Activated naive CD8-positive, alpha-beta T cell (primary cell): ENCODE results near the gene PLEKHG4.
A peak's percentile ranks its signal among the peaks of the same experiment; 100 is the strongest.

ENCODE experiments used
- H3K27ac Mint-ChIP-seq: one replicate; pipeline ENCODE4 v1.8.0; 2021; ENCODE audit warnings: mixed read lengths
- H3K27me3 Mint-ChIP-seq: one replicate; pipeline ENCODE4 v1.8.0; 2021; ENCODE audit warnings: mixed read lengths
- H3K36me3 Mint-ChIP-seq: one replicate; pipeline ENCODE4 v1.8.0; 2021; ENCODE audit warnings: mixed read lengths
- H3K4me1 Mint-ChIP-seq: one replicate; pipeline ENCODE4 v1.8.0; 2021; ENCODE audit warnings: low read depth, mixed read lengths
- H3K4me3 Mint-ChIP-seq: one replicate; pipeline ENCODE4 v1.8.0; 2021; ENCODE audit warnings: mild to moderate bottlenecking, mixed read lengths
- H3K9me3 Mint-ChIP-seq: one replicate; pipeline ENCODE4 v1.8.0; 2021; ENCODE audit warnings: low read depth, mixed read lengths

The PLEKHG4 gene

GRCh38 chr16:67240506-67240905 is 38.8 kb upstream of the PLEKHG4 start:
- Mint-ChIP-seq H3K9me3 (no peaks in the 10 kb centered on the region), H3K4me1 (peaks cover 28% of the 10 kb centered on the region), H3K27me3 (no peaks in the 10 kb centered on the region), H3K27ac (no peak overlapping the region), H3K36me3 (no peaks in the 10 kb centered on the region), H3K4me3 (no peak overlapping the region)

GRCh38 chr16:67241008-67241900 is 38.1 kb upstream of the PLEKHG4 start:
- peaks cover 27% of the 10 kb centered on the region for H3K4me1 Mint-ChIP-seq
- peak overlapping the region; percentile 85 for H3K27ac Mint-ChIP-seq
- no peak overlapping the region for H3K4me3 Mint-ChIP-seq
- H3K36me3 Mint-ChIP-seq, result no peaks in the 10 kb centered on the region
- no peaks in the 10 kb centered on the region for H3K9me3 Mint-ChIP-seq
- no peaks in the 10 kb centered on the region for H3K27me3 Mint-ChIP-seq

- peaks cover 25% of the 10 kb centered on the region for H3K4me1 Mint-ChIP-seq
- no peak overlapping the region for H3K4me3 Mint-ChIP-seq
- no peaks in the 10 kb centered on the region for H3K27me3 Mint-ChIP-seq
- H3K9me3 Mint-ChIP-seq, result no peaks in the 10 kb centered on the region
- H3K36me3 Mint-ChIP-seq, result no peaks in the 10 kb centered on the region
- peak overlapping the region; percentile 3 for H3K27ac Mint-ChIP-seq
These were observed 37.1 kb upstream of the PLEKHG4 start for GRCh38 chr16:67242138-67242730.

GRCh38 chr16:67243481-67243880 is 35.9 kb upstream of the PLEKHG4 start:
- Mint-ChIP-seq H3K9me3 (no peaks in the 10 kb centered on the region), H3K27ac (peak overlapping the region; percentile 94), H3K4me1 (peaks cover 33% of the 10 kb centered on the region), H3K36me3 (no peaks in the 10 kb centered on the region), H3K4me3 (peak overlapping the region; percentile 38), H3K27me3 (no peaks in the 10 kb centered on the region)

- Mint-ChIP-seq H3K4me1 (peaks cover 37% of the 10 kb centered on the region), H3K27ac (peak overlapping the region; percentile 94), H3K36me3 (no peaks in the 10 kb centered on the region), H3K27me3 (no peaks in the 10 kb centered on the region), H3K4me3 (peak overlapping the region; percentile 86), H3K9me3 (no peaks in the 10 kb centered on the region)
These were observed 34.7 kb upstream of the PLEKHG4 start for GRCh38 chr16:67244387-67245185.

GRCh38 chr16:67245186-67245585 is 34.1 kb upstream of the PLEKHG4 start:
- Mint-ChIP-seq H3K4me3 (peak overlapping the region; percentile 86), H3K4me1 (peaks cover 43% of the 10 kb centered on the region), H3K27ac (peak overlapping the region; percentile 94), H3K27me3 (no peaks in the 10 kb centered on the region), H3K9me3 (no peaks in the 10 kb centered on the region), H3K36me3 (no peaks in the 10 kb centered on the region)

GRCh38 chr16:67245674-67246080 is 33.7 kb upstream of the PLEKHG4 start:
- Mint-ChIP-seq H3K4me3 (peak overlapping the region; percentile 87), H3K4me1 (peaks cover 44% of the 10 kb centered on the region), H3K27me3 (no peaks in the 10 kb centered on the region), H3K27ac (no peak overlapping the region), H3K36me3 (no peaks in the 10 kb centered on the region), H3K9me3 (no peaks in the 10 kb centered on the region)

GRCh38 chr16:67246081-67246755 is 33.1 kb upstream of the PLEKHG4 start:
- Mint-ChIP-seq H3K27me3 (no peaks in the 10 kb centered on the region), H3K36me3 (no peaks in the 10 kb centered on the region), H3K4me1 (peaks cover 43% of the 10 kb centered on the region), H3K9me3 (no peaks in the 10 kb centered on the region), H3K27ac (peak overlapping the region; percentile 58), H3K4me3 (peak overlapping the region; percentile 87)

- Mint-ChIP-seq H3K36me3 (no peaks in the 10 kb centered on the region), H3K4me3 (peak overlapping the region; percentile 87), H3K9me3 (no peaks in the 10 kb centered on the region), H3K4me1 (peaks cover 39% of the 10 kb centered on the region), H3K27ac (peak overlapping the region; percentile 58), H3K27me3 (no peaks in the 10 kb centered on the region)
These were observed 32.6 kb upstream of the PLEKHG4 start for GRCh38 chr16:67246756-67247191.

GRCh38 chr16:67247192-67248072 is 31.9 kb upstream of the PLEKHG4 start, which contains the start of gene FHOD1:
FHOD1 (minus strand) TSS chr16:67247481; CDS start chr16:67247410, 71 bp downstream.
- peaks cover 39% of the 10 kb centered on the region for H3K4me1 Mint-ChIP-seq
- H3K4me3 Mint-ChIP-seq, result peak within 1 kb of the TSS; percentile 87
- H3K9me3 Mint-ChIP-seq, result no peaks in the 10 kb centered on the region
- no peaks in the 10 kb centered on the region for H3K27me3 Mint-ChIP-seq
- peak within 1 kb of the TSS; percentile 86 for H3K27ac Mint-ChIP-seq
- H3K36me3 Mint-ChIP-seq, result no peaks in the 10 kb centered on the region

GRCh38 chr16:67248073-67248400 is 31.3 kb upstream of the PLEKHG4 start:
- Mint-ChIP-seq H3K4me1 (peaks cover 39% of the 10 kb centered on the region), H3K27me3 (no peaks in the 10 kb centered on the region), H3K4me3 (peak overlapping the region; percentile 87), H3K27ac (peak overlapping the region; percentile 86), H3K36me3 (no peaks in the 10 kb centered on the region), H3K9me3 (no peaks in the 10 kb centered on the region)

GRCh38 chr16:67248401-67249177 is 30.7 kb upstream of the PLEKHG4 start, which contains the start of gene SLC9A5:
SLC9A5 (plus strand) TSS chr16:67248979; CDS start chr16:67249015, 36 bp downstream.
- Mint-ChIP-seq H3K9me3 (no peaks in the 10 kb centered on the region), H3K4me3 (peak within 1 kb of the TSS; percentile 87), H3K27me3 (no peaks in the 10 kb centered on the region), H3K27ac (peak within 1 kb of the TSS; percentile 86), H3K4me1 (peaks cover 36% of the 10 kb centered on the region), H3K36me3 (no peaks in the 10 kb centered on the region)
